ENCODE data around the gene UMPS.
"Not testable (repeated sequence)": the region's sequence is repeated elsewhere in the genome, so short reads cannot be mapped to it uniquely, and the experiment has no call there.

The UMPS gene

GRCh38 chr3:124780356-124780755, 50.1 kb downstream of the UMPS start:
- DNase-seq (ENCODE audit: low read depth) = no peak

- no peak for DNase-seq (ENCODE audit: low read depth)
Observed at GRCh38 chr3:124780761-124781475, 50.7 kb downstream of the UMPS start.

- DNase-seq (ENCODE audit: low read depth) = no peak
Observed at GRCh38 chr3:124781476-124782376, 51.5 kb downstream of the UMPS start.

- DNase-seq (ENCODE audit: low read depth) = not testable (repeated sequence)
Observed at GRCh38 chr3:124782377-124782712, 52.1 kb downstream of the UMPS start.

GRCh38 chr3:124783696-124784095, 53.4 kb downstream of the UMPS start:
- DNase-seq (ENCODE audit: low read depth) = no peak

GRCh38 chr3:124784686-124785382, 54.6 kb downstream of the UMPS start:
- no peak for DNase-seq (ENCODE audit: low read depth)

GRCh38 chr3:124785973-124786372, 55.7 kb downstream of the UMPS start:
- no peak for DNase-seq (ENCODE audit: low read depth)

- DNase-seq (ENCODE audit: low read depth) = no peak
Observed at GRCh38 chr3:124786511-124787241, 56.4 kb downstream of the UMPS start.

GRCh38 chr3:124787476-124788195, 57.4 kb downstream of the UMPS start:
- DNase-seq (ENCODE audit: low read depth) = no peak

- no peak for DNase-seq (ENCODE audit: low read depth)
Observed at GRCh38 chr3:124788254-124788745, 58.0 kb downstream of the UMPS start.

- DNase-seq (ENCODE audit: low read depth) = not testable (repeated sequence)
Observed at GRCh38 chr3:124789103-124789502, 58.9 kb downstream of the UMPS start.

GRCh38 chr3:124791142-124791541, 60.9 kb downstream of the UMPS start:
- no peak for DNase-seq (ENCODE audit: low read depth)

GRCh38 chr3:124791639-124792151, 61.4 kb downstream of the UMPS start:
- no peak for DNase-seq (ENCODE audit: low read depth)

- DNase-seq (ENCODE audit: low read depth) = no peak
Observed at GRCh38 chr3:124792341-124793040, 62.2 kb downstream of the UMPS start.

- DNase-seq (ENCODE audit: low read depth) = no peak
Observed at GRCh38 chr3:124793054-124793739, 62.9 kb downstream of the UMPS start.

- DNase-seq (ENCODE audit: low read depth) = no peak
Observed at GRCh38 chr3:124796477-124796876, 66.2 kb downstream of the UMPS start.

- DNase-seq (ENCODE audit: low read depth) = no peak
Observed at GRCh38 chr3:124797426-124797945, 67.2 kb downstream of the UMPS start.
